ENCODE data around the gene RTN4.

Gene RTN4

DNA sequence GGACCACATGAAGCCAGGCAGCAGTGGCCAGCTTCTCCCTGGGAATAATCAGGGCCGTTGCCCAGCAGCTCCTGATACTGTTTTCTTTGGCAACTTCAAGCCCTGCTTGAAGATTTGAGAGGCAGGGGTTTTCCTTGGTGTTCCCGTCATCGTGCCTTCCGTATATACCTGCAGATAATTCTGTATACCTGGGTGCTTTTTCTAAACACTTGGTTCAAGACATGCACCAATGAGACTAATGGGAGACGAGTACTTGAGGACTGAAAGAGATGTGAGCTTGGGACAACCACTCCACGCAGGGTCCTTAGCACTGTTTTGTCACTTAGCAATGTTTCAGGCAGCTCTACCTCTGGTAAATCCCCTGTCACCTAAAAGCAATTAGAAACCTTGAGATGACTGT, 118.8 kb downstream of the RTN4 start:
- no peaks in the 10 kb centered on the region for H3K4me1 ChIP-seq
- in situ Hi-C loops (cut with MboI; ENCODE audit: low sequenced_read_pairs) = no loop called here
- H3K4me3 ChIP-seq = no peak overlapping the region
- DNase-seq (ENCODE audit: low spot score in 2 of 2) = no peak
- H3K9me3 ChIP-seq = no peaks in the 10 kb centered on the region
- no peaks in the 10 kb centered on the region for H3K36me3 ChIP-seq (replicated peaks)
- H3K27me3 ChIP-seq (ENCODE audit: low read depth) = no peaks in the 10 kb centered on the region

DNA sequence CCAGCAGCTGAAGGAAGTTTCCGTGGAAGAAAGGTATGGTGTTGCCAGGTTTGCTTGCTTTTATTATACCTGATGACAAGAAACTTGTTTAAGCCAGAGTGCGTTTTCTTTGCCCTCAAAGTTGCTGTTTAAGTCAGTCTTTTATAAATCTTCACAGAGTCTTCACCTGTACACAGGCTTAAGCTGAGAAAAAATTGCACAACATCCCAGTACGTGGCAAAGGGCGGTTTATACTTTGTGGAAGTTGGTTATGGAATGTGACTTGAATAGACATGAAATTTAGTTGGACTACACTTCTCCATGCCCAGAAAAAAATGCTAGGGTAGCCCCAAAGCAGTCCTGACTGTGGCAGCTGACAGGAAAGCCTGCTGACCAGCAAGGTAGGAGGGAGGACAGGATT, 121.5 kb downstream of the RTN4 start:
- Histone ChIP-seq H3K4me1 (no peaks in the 10 kb centered on the region), H3K36me3 (replicated peaks) (no peaks in the 10 kb centered on the region), H3K4me3 (no peak overlapping the region), H3K27me3 (ENCODE audit: low read depth) (no peaks in the 10 kb centered on the region), H3K9me3 (no peaks in the 10 kb centered on the region)
- no peak for DNase-seq (ENCODE audit: low spot score in 2 of 2)
- in situ Hi-C loops (cut with MboI; ENCODE audit: low sequenced_read_pairs) = no loop called here

DNA sequence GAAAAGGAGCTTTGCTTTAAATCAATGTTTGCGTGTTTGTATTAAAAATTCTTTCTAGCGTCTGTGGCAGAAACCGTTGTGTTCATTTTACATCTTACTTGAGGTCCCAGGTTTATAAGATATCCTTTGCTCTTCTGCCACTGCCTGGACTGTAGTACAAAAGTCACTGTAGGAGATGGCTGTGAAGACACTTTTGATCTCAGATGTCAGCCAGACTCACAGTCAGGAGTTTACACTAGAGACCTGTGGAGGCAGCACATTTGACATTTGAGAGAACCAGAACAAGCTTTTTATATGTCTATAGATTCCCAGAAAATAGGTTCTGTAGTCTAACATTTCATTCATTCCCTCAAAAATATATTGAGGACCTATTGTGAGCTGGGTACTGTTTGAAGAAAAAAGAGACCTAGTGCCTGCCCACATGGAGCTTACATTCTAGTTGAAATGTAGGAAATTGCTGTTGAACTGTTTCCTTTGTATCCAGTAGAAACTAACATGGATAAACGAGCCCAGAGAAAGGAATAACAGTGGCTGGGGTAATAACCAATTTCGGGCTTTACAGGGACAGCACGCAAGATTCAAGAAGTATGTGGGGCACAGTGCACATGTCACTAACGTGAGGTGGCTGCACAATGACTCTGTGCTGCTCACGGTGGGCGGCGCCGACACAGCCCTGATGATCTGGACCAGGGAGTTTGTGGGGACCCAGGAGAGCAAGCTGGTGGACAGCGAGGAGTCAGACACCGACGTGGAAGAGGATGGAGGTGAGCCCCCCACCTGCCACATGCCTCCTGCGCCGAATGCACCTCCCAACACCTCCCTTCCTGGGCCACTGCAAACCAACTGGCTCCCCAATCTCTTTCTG, 122.3 kb downstream of the RTN4 start:
- H3K36me3 ChIP-seq (replicated peaks) = no peaks in the 10 kb centered on the region
- no peak for DNase-seq (ENCODE audit: low spot score in 2 of 2)
- in situ Hi-C loops (cut with MboI; ENCODE audit: low sequenced_read_pairs) = no loop called here
- H3K4me1 ChIP-seq = no peaks in the 10 kb centered on the region
- H3K27me3 ChIP-seq (ENCODE audit: low read depth) = no peaks in the 10 kb centered on the region
- no peak overlapping the region for H3K4me3 ChIP-seq
- H3K9me3 ChIP-seq = no peaks in the 10 kb centered on the region

DNA sequence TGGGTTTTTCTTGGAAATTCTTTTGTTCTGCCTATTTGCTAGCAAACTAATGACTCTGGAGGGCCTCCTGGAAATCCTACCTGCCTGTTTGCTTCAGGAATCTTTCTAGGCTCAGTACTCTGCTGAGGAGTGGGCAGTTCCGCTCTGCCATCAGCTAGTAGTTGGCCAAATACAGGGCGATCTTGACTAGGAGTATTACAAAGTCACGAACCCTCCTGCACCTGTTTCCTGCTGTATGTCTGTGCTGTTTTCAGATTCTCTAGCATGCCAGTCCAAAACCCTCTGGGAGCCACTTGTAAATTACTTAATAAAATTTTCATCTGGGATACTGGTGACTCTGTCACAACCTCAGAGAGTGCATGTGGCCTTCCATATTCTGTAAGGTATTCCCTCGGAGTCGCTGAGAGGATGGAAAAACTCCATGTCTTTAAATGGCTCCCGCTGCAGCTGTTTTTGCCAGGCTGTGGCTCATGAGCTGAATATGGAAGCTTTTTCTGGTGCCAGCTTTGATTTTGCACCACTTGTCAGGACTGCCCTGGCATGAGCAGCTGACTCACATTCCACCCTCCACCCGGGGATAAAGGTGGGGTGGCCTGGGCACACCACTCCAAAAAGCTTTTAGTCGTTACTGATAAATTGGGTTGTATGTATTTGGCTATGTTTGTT, 123.0 kb downstream of the RTN4 start:
- no peaks in the 10 kb centered on the region for H3K36me3 ChIP-seq (replicated peaks)
- H3K4me3 ChIP-seq = no peak overlapping the region
- H3K4me1 ChIP-seq = no peaks in the 10 kb centered on the region
- no peaks in the 10 kb centered on the region for H3K27me3 ChIP-seq (ENCODE audit: low read depth)
- H3K9me3 ChIP-seq = no peaks in the 10 kb centered on the region
- DNase-seq (ENCODE audit: low spot score in 2 of 2) = no peak
- in situ Hi-C loops (cut with MboI; ENCODE audit: low sequenced_read_pairs) = no loop called here

DNA sequence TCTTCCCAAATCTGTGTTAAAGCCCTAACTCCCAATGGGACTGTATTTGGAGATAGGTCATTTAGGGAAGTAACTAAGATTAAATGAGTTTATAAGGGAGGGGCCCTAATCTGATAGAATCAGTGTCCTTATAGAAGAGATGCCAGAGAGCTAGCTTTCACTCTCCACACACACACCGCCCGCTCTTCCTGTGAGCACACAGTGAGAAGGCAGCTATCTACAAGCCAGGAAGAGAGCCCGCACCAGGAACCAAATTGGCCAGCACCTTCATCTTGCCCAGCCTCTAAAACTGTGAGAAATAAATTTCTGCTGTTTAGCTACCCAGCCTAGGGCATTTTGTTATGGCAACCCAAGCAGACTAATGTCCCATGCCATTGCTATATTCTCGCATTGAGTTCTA, 125.2 kb downstream of the RTN4 start:
- DNase-seq (ENCODE audit: low spot score in 2 of 2) = no peak
- Histone ChIP-seq H3K27me3 (ENCODE audit: low read depth) (no peaks in the 10 kb centered on the region), H3K4me3 (no peak overlapping the region), H3K4me1 (no peaks in the 10 kb centered on the region), H3K9me3 (no peaks in the 10 kb centered on the region; the same call in 1 of the 2 replicates), H3K36me3 (replicated peaks) (no peaks in the 10 kb centered on the region)
- in situ Hi-C loops (cut with MboI; ENCODE audit: low sequenced_read_pairs) = no loop called here

DNA sequence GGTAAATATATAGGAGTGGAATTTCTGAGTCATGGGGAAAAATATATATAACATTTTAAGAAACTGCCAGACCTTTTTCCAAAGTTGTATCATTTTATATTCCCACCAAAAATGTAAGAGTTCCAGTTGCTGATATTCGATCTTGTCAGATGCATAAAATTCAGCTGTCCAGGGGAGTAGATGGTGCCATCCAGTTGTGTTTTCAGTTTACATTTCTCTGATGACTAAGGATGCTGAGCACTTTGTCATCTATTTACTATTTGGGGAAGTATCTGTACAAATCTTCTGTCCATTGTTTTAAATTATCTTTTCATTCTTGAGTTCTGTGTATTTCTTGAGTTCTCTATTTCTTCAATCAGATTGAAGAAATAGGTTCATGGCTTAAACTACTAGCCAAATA, 126.1 kb downstream of the RTN4 start:
- Histone ChIP-seq H3K9me3 (no peaks in the 10 kb centered on the region; the same call in 1 of the 2 replicates), H3K27me3 (ENCODE audit: low read depth) (no peaks in the 10 kb centered on the region), H3K4me1 (no peaks in the 10 kb centered on the region), H3K4me3 (no peak overlapping the region), H3K36me3 (replicated peaks) (no peaks in the 10 kb centered on the region)
- in situ Hi-C loops (cut with MboI; ENCODE audit: low sequenced_read_pairs) = no loop called here
- no peak for DNase-seq (ENCODE audit: low spot score in 2 of 2)
